ENCODE measurements around the gene FAAP100.

Gene FAAP100, protein sequence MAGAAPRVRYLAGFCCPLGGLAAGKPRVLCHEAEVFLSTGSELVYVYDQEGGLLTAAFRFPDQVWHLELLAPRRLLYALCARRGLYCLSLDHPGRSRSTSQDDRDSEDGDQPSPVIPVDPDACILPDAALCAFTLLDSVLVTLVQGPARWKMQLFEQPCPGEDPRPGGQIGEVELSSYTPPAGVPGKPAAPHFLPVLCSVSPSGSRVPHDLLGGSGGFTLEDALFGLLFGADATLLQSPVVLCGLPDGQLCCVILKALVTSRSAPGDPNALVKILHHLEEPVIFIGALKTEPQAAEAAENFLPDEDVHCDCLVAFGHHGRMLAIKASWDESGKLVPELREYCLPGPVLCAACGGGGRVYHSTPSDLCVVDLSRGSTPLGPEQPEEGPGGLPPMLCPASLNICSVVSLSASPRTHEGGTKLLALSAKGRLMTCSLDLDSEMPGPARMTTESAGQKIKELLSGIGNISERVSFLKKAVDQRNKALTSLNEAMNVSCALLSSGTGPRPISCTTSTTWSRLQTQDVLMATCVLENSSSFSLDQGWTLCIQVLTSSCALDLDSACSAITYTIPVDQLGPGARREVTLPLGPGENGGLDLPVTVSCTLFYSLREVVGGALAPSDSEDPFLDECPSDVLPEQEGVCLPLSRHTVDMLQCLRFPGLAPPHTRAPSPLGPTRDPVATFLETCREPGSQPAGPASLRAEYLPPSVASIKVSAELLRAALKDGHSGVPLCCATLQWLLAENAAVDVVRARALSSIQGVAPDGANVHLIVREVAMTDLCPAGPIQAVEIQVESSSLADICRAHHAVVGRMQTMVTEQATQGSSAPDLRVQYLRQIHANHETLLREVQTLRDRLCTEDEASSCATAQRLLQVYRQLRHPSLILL

GRCh38 chr17:81552244-81553017, at the start of gene FAAP100:
TSS of gene FAAP100 (minus strand) at chr17:81552353. CDS start at chr17:81552330, 23 bp downstream.
- H3K27ac ChIP-seq (ENCODE audit: low read depth, low read length): peak within 1 kb of the TSS; percentile 85
- peak within 1 kb of the TSS; percentile 19 to 87 (median 78) for H3K9ac ChIP-seq (ENCODE audit: low read length in 5 of 5)
- H3K9me3 ChIP-seq (ENCODE audit: control insufficient read depth in 5 of 5, low read length in 5 of 5): no peaks in the 10 kb centered on the region
- peaks cover 0 to 44% (median 35%) of the 10 kb centered on the region in 5 donors for H3K36me3 ChIP-seq (ENCODE audit: control insufficient read depth in 5 of 5, insufficient read depth in 5 of 5, low read length in 5 of 5)
- no peaks in the 10 kb centered on the region for H3K27me3 ChIP-seq (ENCODE audit: control insufficient read depth in 5 of 5, insufficient read depth in 4 of 5, low read length in 5 of 5)
- H3K4me1 ChIP-seq (ENCODE audit: control insufficient read depth in 5 of 5, insufficient read depth in 5 of 5, low read length in 5 of 5): peaks cover 5 to 40% (median 30%) of the 10 kb centered on the region in 5 donors
- H3K4me3 ChIP-seq (ENCODE audit: low read depth in 1 of 5, low read length in 5 of 5): peak within 1 kb of the TSS; percentile 76 to 94 (median 86)

DNA sequence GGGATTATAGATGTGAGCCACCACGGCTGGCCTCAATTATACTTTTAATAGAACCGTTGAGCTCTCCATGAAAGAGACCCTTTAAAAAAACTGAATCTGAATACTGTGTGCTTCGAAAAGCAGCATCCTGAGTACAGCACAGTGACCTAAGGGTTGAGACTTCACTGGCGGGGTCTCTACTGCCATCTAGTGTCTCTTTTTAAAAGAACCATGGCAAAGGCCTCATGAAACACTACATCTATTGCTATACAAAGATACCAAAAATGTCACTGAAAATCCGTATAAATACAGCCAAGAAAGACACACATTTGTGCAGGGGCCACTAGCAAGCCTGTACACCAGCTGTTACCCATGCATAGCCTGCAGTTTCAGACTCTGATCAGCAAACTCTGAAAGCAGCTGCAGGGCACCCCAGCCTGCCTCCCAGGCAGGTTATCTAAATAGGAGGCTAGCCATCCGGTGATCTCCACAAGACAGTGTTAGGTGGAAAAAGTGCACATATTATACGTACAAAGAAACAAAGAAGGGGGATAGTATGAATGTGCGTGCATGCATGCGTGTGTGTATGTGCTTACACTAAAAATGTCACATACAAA, 49.5 kb upstream of the FAAP100 start:
- Histone ChIP-seq H3K4me1 (ENCODE audit: control insufficient read depth in 5 of 5, insufficient read depth in 5 of 5, low read length in 5 of 5) (peaks cover 0 to 9% (median 7%) of the 10 kb centered on the region in 5 donors), H3K36me3 (ENCODE audit: control insufficient read depth in 5 of 5, insufficient read depth in 5 of 5, low read length in 5 of 5) (peaks cover 7 to 83% (median 62%) of the 10 kb centered on the region in 5 donors), H3K9me3 (ENCODE audit: control insufficient read depth in 5 of 5, low read length in 5 of 5) (no peaks in the 10 kb centered on the region), H3K9ac (ENCODE audit: low read length in 5 of 5) (no peak overlapping the region), H3K27ac (ENCODE audit: low read depth, low read length) (no peak overlapping the region), H3K27me3 (ENCODE audit: control insufficient read depth in 5 of 5, insufficient read depth in 4 of 5, low read length in 5 of 5) (no peaks in the 10 kb centered on the region), H3K4me3 (ENCODE audit: low read depth in 1 of 5, low read length in 5 of 5) (no peak overlapping the region)

- Histone ChIP-seq H3K9me3 (ENCODE audit: control insufficient read depth in 5 of 5, low read length in 5 of 5) (no peaks in the 10 kb centered on the region), H3K27ac (ENCODE audit: low read depth, low read length) (no peak overlapping the region), H3K36me3 (ENCODE audit: control insufficient read depth in 5 of 5, insufficient read depth in 5 of 5, low read length in 5 of 5) (peaks cover 7 to 85% (median 67%) of the 10 kb centered on the region in 5 donors), H3K9ac (ENCODE audit: low read length in 5 of 5) (no peak overlapping the region), H3K4me1 (ENCODE audit: control insufficient read depth in 5 of 5, insufficient read depth in 5 of 5, low read length in 5 of 5) (peaks cover 0 to 12% (median 9%) of the 10 kb centered on the region in 5 donors), H3K4me3 (ENCODE audit: low read depth in 1 of 5, low read length in 5 of 5) (no peak overlapping the region), H3K27me3 (ENCODE audit: control insufficient read depth in 5 of 5, insufficient read depth in 4 of 5, low read length in 5 of 5) (no peaks in the 10 kb centered on the region)
These were observed 47.8 kb upstream of the FAAP100 start for GRCh38 chr17:81599719-81600486.

DNA sequence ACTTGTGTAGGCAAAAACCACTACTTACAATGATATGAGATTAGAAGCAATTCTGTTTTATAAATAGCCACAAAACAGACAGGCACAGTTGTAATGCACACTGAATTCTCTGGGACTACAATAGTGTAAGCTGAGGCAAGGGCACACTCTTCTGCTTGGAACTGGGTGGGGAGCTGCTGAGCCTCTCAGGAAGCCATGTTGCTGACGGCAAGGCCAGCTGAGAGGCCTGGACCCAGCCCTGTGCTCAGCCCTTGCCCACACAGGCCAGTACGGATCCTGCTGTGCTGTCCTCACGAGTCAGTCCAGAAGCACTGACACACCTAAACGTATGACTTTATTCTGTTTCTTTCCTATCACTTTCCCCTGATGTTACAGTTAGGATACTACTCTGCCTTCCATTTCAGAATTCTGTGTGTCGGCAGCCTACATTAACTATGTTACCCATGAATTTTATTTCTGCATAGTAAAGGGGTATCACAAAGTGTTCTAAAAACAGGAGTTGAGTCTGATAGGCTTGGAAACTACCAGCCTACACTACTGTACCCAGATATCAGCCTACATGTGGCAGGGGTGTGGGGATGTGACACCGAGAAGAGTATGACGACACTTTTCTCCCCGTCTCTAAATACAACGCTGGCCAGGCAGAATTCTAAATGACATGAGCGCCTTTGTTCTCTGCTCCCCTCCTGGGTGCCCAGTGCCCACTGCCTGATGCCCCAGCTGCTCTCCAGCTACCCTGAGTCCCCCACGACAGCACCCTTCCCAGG, 41.1 kb upstream of the FAAP100 start:
- H3K36me3 ChIP-seq (ENCODE audit: control insufficient read depth in 5 of 5, insufficient read depth in 5 of 5, low read length in 5 of 5): peaks cover 4 to 90% (median 72%) of the 10 kb centered on the region in 5 donors
- no peak overlapping the region for H3K4me3 ChIP-seq (ENCODE audit: low read depth in 1 of 5, low read length in 5 of 5)
- H3K9me3 ChIP-seq (ENCODE audit: control insufficient read depth in 5 of 5, low read length in 5 of 5): no peaks in the 10 kb centered on the region
- H3K4me1 ChIP-seq (ENCODE audit: control insufficient read depth in 5 of 5, insufficient read depth in 5 of 5, low read length in 5 of 5): peaks cover 0 to 10% (median 3%) of the 10 kb centered on the region in 5 donors
- no peak overlapping the region for H3K9ac ChIP-seq (ENCODE audit: low read length in 5 of 5)
- no peaks in the 10 kb centered on the region for H3K27me3 ChIP-seq (ENCODE audit: control insufficient read depth in 5 of 5, insufficient read depth in 4 of 5, low read length in 5 of 5)
- H3K27ac ChIP-seq (ENCODE audit: low read depth, low read length): no peak overlapping the region

GRCh38 chr17:81591971-81592370, 39.8 kb upstream of the FAAP100 start:
- H3K9me3 ChIP-seq (ENCODE audit: control insufficient read depth in 5 of 5, low read length in 5 of 5): no peaks in the 10 kb centered on the region
- no peak overlapping the region for H3K27ac ChIP-seq (ENCODE audit: low read depth, low read length)
- no peaks in the 10 kb centered on the region for H3K27me3 ChIP-seq (ENCODE audit: control insufficient read depth in 5 of 5, insufficient read depth in 4 of 5, low read length in 5 of 5)
- H3K9ac ChIP-seq (ENCODE audit: low read length in 5 of 5): no peak overlapping the region
- H3K36me3 ChIP-seq (ENCODE audit: control insufficient read depth in 5 of 5, insufficient read depth in 5 of 5, low read length in 5 of 5): peaks cover 7 to 92% (median 72%) of the 10 kb centered on the region in 5 donors
- peaks cover 0 to 10% (median 0%) of the 10 kb centered on the region in 5 donors for H3K4me1 ChIP-seq (ENCODE audit: control insufficient read depth in 5 of 5, insufficient read depth in 5 of 5, low read length in 5 of 5)
- H3K4me3 ChIP-seq (ENCODE audit: low read depth in 1 of 5, low read length in 5 of 5): no peak overlapping the region

DNA sequence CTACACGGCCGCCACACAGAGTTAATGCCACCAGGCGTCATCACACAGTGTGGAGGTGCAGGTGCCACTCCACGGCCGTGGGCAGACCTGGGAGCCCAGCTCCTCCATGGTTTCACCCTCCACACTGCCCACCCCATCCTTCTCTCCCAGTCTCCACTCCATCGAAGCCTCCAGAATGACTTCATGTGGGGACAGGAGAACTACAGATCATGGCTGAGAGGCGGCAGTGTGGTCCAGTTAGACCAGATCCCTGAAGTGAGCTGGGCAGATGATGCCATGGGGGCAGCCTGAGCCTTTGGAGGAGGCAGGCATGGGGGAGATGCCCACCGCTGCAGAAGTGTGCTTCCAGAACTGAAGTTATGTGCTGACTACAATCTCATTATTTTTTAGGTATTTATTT, 38.0 kb upstream of the FAAP100 start:
- no peaks in the 10 kb centered on the region for H3K27me3 ChIP-seq (ENCODE audit: control insufficient read depth in 5 of 5, insufficient read depth in 4 of 5, low read length in 5 of 5)

GRCh38 chr17:81589612-81590011, 37.5 kb upstream of the FAAP100 start:
- no peak overlapping the region for H3K9ac ChIP-seq (ENCODE audit: low read length in 5 of 5)
- H3K4me1 ChIP-seq (ENCODE audit: control insufficient read depth in 5 of 5, insufficient read depth in 5 of 5, low read length in 5 of 5): no peaks in the 10 kb centered on the region
- H3K4me3 ChIP-seq (ENCODE audit: low read depth in 1 of 5, low read length in 5 of 5): no peak overlapping the region
- no peaks in the 10 kb centered on the region for H3K27me3 ChIP-seq (ENCODE audit: control insufficient read depth in 5 of 5, insufficient read depth in 4 of 5, low read length in 5 of 5)
- H3K27ac ChIP-seq (ENCODE audit: low read depth, low read length): no peak overlapping the region
- peaks cover 7 to 93% (median 74%) of the 10 kb centered on the region in 5 donors for H3K36me3 ChIP-seq (ENCODE audit: control insufficient read depth in 5 of 5, insufficient read depth in 5 of 5, low read length in 5 of 5)
- no peaks in the 10 kb centered on the region for H3K9me3 ChIP-seq (ENCODE audit: control insufficient read depth in 5 of 5, low read length in 5 of 5)

More for the DNA sequence above, 38.0 kb upstream of the FAAP100 start:
- Histone ChIP-seq H3K27ac (ENCODE audit: low read depth, low read length) (no peak overlapping the region), H3K4me3 (ENCODE audit: low read depth in 1 of 5, low read length in 5 of 5) (no peak overlapping the region), H3K4me1 (ENCODE audit: control insufficient read depth in 5 of 5, insufficient read depth in 5 of 5, low read length in 5 of 5) (peaks cover 0 to 5% (median 0%) of the 10 kb centered on the region in 5 donors), H3K9ac (ENCODE audit: low read length in 5 of 5) (no peak overlapping the region), H3K9me3 (ENCODE audit: control insufficient read depth in 5 of 5, low read length in 5 of 5) (no peaks in the 10 kb centered on the region), H3K36me3 (ENCODE audit: control insufficient read depth in 5 of 5, insufficient read depth in 5 of 5, low read length in 5 of 5) (peaks cover 7 to 95% (median 73%) of the 10 kb centered on the region in 5 donors)

DNA sequence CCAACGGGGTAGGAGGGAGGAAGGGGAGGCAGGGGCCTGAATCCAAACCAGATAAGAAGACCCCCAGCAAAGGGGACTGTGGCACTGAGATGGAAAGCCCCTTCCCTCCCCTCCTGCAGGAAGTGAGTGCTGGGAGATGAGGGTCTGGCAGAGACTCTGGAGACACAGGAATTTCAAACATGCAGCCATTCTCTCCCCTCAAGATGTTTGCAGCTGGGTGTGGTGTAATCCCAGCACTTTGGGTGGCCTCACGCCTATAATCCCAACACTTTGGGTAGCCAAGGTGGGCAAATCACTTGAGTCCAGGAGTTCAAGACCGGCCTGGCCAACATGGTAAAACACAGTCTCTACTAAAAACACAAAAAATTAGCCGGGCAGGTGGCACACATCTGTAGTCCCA, 33.9 kb upstream of the FAAP100 start:
- H3K4me1 ChIP-seq (ENCODE audit: control insufficient read depth in 5 of 5, insufficient read depth in 5 of 5, low read length in 5 of 5): peaks cover 0 to 3% (median 0%) of the 10 kb centered on the region in 5 donors
- H3K36me3 ChIP-seq (ENCODE audit: control insufficient read depth in 5 of 5, insufficient read depth in 5 of 5, low read length in 5 of 5): peaks cover 13 to 96% (median 78%) of the 10 kb centered on the region in 5 donors
- H3K27me3 ChIP-seq (ENCODE audit: control insufficient read depth in 5 of 5, insufficient read depth in 4 of 5, low read length in 5 of 5): no peaks in the 10 kb centered on the region
- no peak overlapping the region for H3K9ac ChIP-seq (ENCODE audit: low read length in 5 of 5)
- no peak overlapping the region for H3K27ac ChIP-seq (ENCODE audit: low read depth, low read length)
- H3K9me3 ChIP-seq (ENCODE audit: control insufficient read depth in 5 of 5, low read length in 5 of 5): no peaks in the 10 kb centered on the region
- no peak overlapping the region for H3K4me3 ChIP-seq (ENCODE audit: low read depth in 1 of 5, low read length in 5 of 5)
